Esophagus squamous epithelium (tissue), 5 donors: Measurements from ENCODE around the gene PLEKHN1. TPM values are rescaled to one million over a fixed set of nuclear protein-coding genes. Genes with fewer than 3 reads are reported as not detected.

ENCODE experiments used
- DNase-seq: peaks from one replicate; lab custom pipeline; 2025; lab: John Stamatoyannopoulos, UW
- H3K27ac ChIP-seq, 4 donors: fragments of 200-600 bp; sonication (generic); one replicate each; pipeline ENCODE4 v1.5.1; 2016 to 2019; ENCODE audit warnings: mild to moderate bottlenecking in 1 of 4
- H3K27me3 ChIP-seq, 4 donors: fragments of 200-600 bp; sonication (generic); 1 replicate in 3 of 4; 2 replicates in 1 of 4; pipeline versions ENCODE4 v1.5.1 to v1.6.0; 2017 to 2021; ENCODE audit warnings: antibody characterized with exemption in 1 of 4
- H3K36me3 ChIP-seq, 3 donors: fragments of 200-600 bp; sonication (generic); one replicate each; pipeline ENCODE4 v1.5.1; 2016 to 2019
- H3K4me1 ChIP-seq, 3 donors: fragments of 200-600 bp; sonication (generic); one replicate each; pipeline ENCODE4 v1.5.1; 2017 to 2019
- H3K4me3 ChIP-seq, 4 donors: fragments of 200-600 bp; sonication (generic); 1 replicate in 3 of 4; 2 replicates in 1 of 4; pipeline ENCODE4 v1.5.1; 2016 to 2019; ENCODE audit warnings: mild to moderate bottlenecking in 2 of 4, moderate library complexity in 1 of 4
- H3K9me3 ChIP-seq, 3 donors: fragments of 200-600 bp; sonication (generic); one replicate each; pipeline ENCODE4 v1.5.1; 2016 to 2019
- CTCF ChIP-seq, 6 experiments: fragments of 450-650 bp in 4 of 6; fragments of 200-600 bp in 2 of 6; sonication (generic) in 2 of 6; IDR thresholded peaks; one replicate each; pipeline ENCODE4 v1.5.1; 2016 to 2019; ENCODE audit warnings: antibody characterized with exemption in 6 of 6, mild to moderate bottlenecking in 4 of 6, moderate library complexity in 4 of 6
- POLR2A ChIP-seq, 4 donors: fragments of 450-650 bp; IDR thresholded peaks; one replicate each; pipeline ENCODE4 v1.6.1; 2017; ENCODE audit warnings: antibody characterized with exemption in 4 of 4, mild to moderate bottlenecking in 4 of 4, moderate library complexity in 3 of 4
- WGBS, 2 donors: methylation state at CpG; one replicate each; pipeline ENCODE4 v1.1.5; 2018; 5-methylcytosine and 5-hydroxymethylcytosine counted together
- intact Hi-C: fragments of 100-400 bp; cut with DNase I; formaldehyde crosslinking; loops from one replicate; pipeline ENCODE4 v1.15.0; 2022
- total RNA-seq, 4 donors: library from RNA; depleted of rRNA; stranded (reverse); fragments of >200 nt; gene quantifications; one replicate each; pipeline ENCODE4 v1.1.0, GENCODE V29; 2016
- donor health status: DM: yes; HTN: yes; CAD: no.

Gene PLEKHN1
- total RNA-seq, 4 donors from 2014 or later = 16.8 to 39.6 (median 23.4) TPM

GRCh38 chr1:980137-980571 lies 13.9 kb downstream of the PLEKHN1 start:
- peaks cover 0 to 3% (median 0%) of the 10 kb centered on the region in 3 donors for H3K36me3 ChIP-seq
- TF ChIP-seq CTCF (IDR thresholded peaks at IDR 0.05) (no peak), POLR2A (IDR thresholded peaks at IDR 0.05) (no peak)
- intact Hi-C loops = loop anchor here (5.0 kb wide), 1 partner anchor 82 kb away; no protein-coding TSS in a partner anchor
- H3K4me3 ChIP-seq = no peak overlapping the region
- no peak overlapping the region for H3K27ac ChIP-seq
- H3K4me1 ChIP-seq = peaks cover 8 to 39% (median 12%) of the 10 kb centered on the region in 3 donors
- peaks cover 0 to 81% (median 3%) of the 10 kb centered on the region in 4 donors for H3K27me3 ChIP-seq
- WGBS, 2 donors = 20 to 23% methylated on average over 1 to 3 of the region's 13 CpGs
- H3K9me3 ChIP-seq = no peaks in the 10 kb centered on the region
- no peak for DNase-seq

DNA sequence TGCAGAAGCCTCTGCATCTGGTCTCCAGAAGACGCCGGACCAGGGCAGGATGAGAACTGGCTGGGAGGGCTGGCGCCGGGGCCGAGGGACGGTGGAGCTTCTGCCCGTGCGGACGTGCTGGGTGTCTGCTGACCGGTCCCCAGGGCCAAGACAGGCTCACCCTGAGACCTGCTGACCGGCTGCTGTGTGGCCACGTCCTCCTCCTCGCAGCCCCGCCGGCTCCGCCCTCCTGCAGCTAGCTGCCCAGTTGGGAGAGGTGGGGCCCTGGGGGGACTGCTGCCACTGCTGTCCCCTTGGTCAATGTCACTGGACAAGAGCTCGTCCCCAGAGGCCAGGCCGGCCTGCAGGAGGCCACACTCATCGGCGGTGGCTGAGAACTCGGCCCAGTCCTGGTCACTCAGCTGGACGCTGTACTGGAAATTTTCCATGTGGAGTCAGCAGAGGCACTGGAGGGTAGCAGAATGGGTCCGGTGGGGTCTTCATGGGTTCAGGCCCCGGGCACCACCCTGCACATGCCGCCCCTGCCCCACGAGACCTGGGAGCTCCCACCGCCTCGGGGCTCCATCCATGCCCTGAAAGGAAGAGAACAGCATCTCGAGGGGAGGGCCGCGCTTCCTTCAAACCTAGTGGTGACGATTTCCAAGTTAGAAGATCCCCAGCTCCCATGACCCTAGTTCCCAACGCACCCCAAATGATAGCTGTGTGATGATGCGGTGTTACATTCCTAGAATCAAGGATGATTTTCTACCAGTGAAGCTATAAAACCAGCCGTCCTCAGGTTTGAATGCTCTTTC lies 14.5 kb downstream of the PLEKHN1 start:
- TF ChIP-seq CTCF (IDR thresholded peaks at IDR 0.05) (no peak), POLR2A (IDR thresholded peaks at IDR 0.05) (no peak)
- DNase-seq = no peak
- Histone ChIP-seq H3K9me3 (no peaks in the 10 kb centered on the region), H3K4me3 (no peak overlapping the region), H3K36me3 (no peaks in the 10 kb centered on the region), H3K27ac (no peak overlapping the region), H3K4me1 (peaks cover 6 to 32% (median 6%) of the 10 kb centered on the region in 3 donors), H3K27me3 (peaks cover 0 to 81% (median 3%) of the 10 kb centered on the region in 4 donors)
- WGBS, 2 donors = 61 to 77% methylated on average over 5 to 8 of the region's 35 CpGs
- intact Hi-C loops = loop anchor here (5.0 kb wide), 1 partner anchor 82 kb away; no protein-coding TSS in a partner anchor

- H3K4me1 ChIP-seq = peaks cover 0 to 25% (median 0%) of the 10 kb centered on the region in 3 donors
- no peak for DNase-seq
- H3K27me3 ChIP-seq = peaks cover 0 to 81% (median 3%) of the 10 kb centered on the region in 4 donors
- H3K9me3 ChIP-seq = no peaks in the 10 kb centered on the region
- WGBS, 2 donors = 80% methylated on average over 3 of the region's 21 CpGs; no CpG with 5 or more reads in 1 of the 2 donors
- intact Hi-C loops = loop anchor here (5.0 kb wide), 1 partner anchor 81 kb away; no protein-coding TSS in a partner anchor
- no peaks in the 10 kb centered on the region for H3K36me3 ChIP-seq
- H3K27ac ChIP-seq = no peak overlapping the region
- no peak overlapping the region for H3K4me3 ChIP-seq
- TF ChIP-seq POLR2A (IDR thresholded peaks at IDR 0.05) (no peak), CTCF (IDR thresholded peaks at IDR 0.05) (no peak)
Observed at GRCh38 chr1:981491-981954, 15.2 kb downstream of the PLEKHN1 start.

GRCh38 chr1:981955-982558 lies 15.8 kb downstream of the PLEKHN1 start, which contains the start of gene PERM1:
PERM1 (minus strand) TSS chr1:982093; CDS start chr1:981029, 1,064 bp downstream.
- H3K9me3 ChIP-seq = no peaks in the 10 kb centered on the region
- no peak within 1 kb of the TSS for H3K27ac ChIP-seq
- TF ChIP-seq POLR2A (IDR thresholded peaks at IDR 0.05) (no peak), CTCF (IDR thresholded peaks at IDR 0.05) (no peak)
- no peak for DNase-seq
- H3K27me3 ChIP-seq = peaks cover 0 to 86% (median 3%) of the 10 kb centered on the region in 4 donors
- intact Hi-C loops = loop anchor here (5.0 kb wide), 1 partner anchor 80 kb away; no protein-coding TSS in a partner anchor
- WGBS, 2 donors = 55% methylated on average over 17 of the region's 28 CpGs; no CpG with 5 or more reads in 1 of the 2 donors
- no peak within 1 kb of the TSS for H3K4me3 ChIP-seq
- no peaks in the 10 kb centered on the region for H3K36me3 ChIP-seq
- H3K4me1 ChIP-seq = peaks cover 0 to 24% (median 0%) of the 10 kb centered on the region in 3 donors
